Coronary artery (tissue), 2 donors: ENCODE measurements around the gene YLPM1.

ENCODE experiments used
- DNase-seq: peaks from one replicate; pipeline ENCODE4 v3.0.0-alpha.2; 2017; ENCODE audit warnings: low spot score
- H3K27ac ChIP-seq, 2 donors: fragments of 200-600 bp; sonication (generic); one replicate each; pipeline ENCODE4 v1.5.1; 2016 to 2019
- H3K4me3 ChIP-seq: fragments of 200-600 bp; sonication (generic); 2 replicates; pipeline ENCODE4 v1.5.1; 2016; ENCODE audit warnings: mild to moderate bottlenecking, moderate library complexity
- TF ChIP-seq, protein P1 (sequence below): fragments of 200-600 bp; sonication (generic); IDR thresholded peaks from one replicate; pipeline ENCODE4 v1.5.1; 2019; ENCODE audit warnings: antibody characterized with exemption

YLPM1 gene

DNA sequence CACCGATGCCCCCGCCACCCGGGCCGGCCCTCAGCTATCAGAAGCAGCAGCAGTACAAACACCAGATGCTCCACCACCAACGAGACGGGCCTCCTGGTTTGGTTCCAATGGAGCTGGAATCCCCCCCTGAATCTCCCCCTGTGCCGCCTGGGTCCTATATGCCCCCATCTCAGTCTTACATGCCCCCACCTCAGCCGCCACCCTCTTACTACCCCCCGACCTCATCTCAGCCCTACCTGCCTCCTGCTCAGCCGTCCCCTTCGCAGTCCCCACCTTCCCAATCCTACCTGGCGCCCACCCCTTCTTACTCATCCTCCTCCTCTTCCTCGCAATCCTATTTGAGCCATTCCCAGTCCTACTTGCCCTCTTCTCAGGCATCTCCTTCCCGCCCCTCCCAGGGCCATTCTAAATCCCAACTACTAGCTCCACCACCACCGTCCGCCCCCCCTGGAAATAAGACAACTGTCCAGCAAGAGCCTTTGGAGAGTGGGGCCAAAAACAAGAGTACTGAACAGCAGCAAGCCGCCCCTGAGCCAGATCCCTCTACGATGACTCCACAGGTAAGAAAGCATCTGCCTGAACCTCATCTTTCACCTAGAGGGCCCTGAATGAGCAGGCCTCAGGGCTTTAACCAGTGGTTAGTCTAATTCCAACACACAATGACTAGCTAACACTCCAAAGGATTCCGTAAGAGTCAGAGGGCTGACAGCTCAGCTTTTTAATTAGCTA lies 851 bp downstream of the YLPM1 start:
- DNase-seq, result peak; percentile 71
- TF ChIP-seq, protein P1, sequence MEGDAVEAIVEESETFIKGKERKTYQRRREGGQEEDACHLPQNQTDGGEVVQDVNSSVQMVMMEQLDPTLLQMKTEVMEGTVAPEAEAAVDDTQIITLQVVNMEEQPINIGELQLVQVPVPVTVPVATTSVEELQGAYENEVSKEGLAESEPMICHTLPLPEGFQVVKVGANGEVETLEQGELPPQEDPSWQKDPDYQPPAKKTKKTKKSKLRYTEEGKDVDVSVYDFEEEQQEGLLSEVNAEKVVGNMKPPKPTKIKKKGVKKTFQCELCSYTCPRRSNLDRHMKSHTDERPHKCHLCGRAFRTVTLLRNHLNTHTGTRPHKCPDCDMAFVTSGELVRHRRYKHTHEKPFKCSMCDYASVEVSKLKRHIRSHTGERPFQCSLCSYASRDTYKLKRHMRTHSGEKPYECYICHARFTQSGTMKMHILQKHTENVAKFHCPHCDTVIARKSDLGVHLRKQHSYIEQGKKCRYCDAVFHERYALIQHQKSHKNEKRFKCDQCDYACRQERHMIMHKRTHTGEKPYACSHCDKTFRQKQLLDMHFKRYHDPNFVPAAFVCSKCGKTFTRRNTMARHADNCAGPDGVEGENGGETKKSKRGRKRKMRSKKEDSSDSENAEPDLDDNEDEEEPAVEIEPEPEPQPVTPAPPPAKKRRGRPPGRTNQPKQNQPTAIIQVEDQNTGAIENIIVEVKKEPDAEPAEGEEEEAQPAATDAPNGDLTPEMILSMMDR, result no peak
- Histone ChIP-seq H3K27ac (peak overlapping the region; percentile 82 to 91), H3K4me3 (peak overlapping the region; percentile 94)

DNA sequence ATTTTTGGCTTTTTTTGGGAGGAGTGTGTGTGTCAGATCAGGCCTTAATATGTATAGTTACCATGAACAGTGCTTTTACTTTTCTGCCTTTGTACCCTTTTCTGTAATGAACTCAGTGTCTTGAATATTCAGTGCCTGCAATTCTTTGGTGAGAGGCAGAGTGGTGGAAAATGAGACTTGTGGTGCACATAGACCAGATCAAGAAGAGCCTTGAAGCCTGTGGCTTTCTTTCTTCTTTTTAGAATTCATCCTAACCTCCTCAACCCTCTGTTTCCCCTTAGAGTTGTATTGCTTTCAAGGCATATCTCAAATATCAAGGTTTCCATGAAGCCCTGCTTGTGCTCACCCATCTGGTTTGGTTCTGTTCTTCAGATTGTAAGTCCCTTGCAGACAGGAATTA lies 2.6 kb downstream of the YLPM1 start:
- Histone ChIP-seq H3K4me3 (peak overlapping the region; percentile 94), H3K27ac (no peak overlapping the region)
- DNase-seq, result no peak
- TF ChIP-seq, protein P1, result no peak

DNA sequence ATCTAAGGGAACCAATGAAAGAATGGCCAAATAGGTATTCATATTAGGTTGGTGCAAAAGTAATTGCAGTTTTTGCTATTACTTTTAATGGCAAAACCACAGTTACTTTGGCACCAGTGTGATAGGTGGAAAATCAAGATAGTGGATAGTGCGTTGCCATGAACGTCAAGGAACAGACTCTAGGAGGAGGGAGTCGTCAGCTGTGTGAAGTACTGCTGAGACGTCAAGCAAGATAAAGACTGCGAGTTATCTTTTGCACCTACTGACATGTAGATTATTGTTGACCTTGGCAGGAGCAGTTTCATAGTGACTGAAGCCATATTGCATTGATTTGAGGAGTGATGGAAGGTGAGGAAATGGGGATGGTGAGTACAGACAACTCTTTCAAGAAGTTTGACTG lies 8.3 kb downstream of the YLPM1 start:
- TF ChIP-seq, protein P1, result no peak
- no peak overlapping the region for H3K27ac ChIP-seq
- no peak overlapping the region for H3K4me3 ChIP-seq
- no peak for DNase-seq

DNA sequence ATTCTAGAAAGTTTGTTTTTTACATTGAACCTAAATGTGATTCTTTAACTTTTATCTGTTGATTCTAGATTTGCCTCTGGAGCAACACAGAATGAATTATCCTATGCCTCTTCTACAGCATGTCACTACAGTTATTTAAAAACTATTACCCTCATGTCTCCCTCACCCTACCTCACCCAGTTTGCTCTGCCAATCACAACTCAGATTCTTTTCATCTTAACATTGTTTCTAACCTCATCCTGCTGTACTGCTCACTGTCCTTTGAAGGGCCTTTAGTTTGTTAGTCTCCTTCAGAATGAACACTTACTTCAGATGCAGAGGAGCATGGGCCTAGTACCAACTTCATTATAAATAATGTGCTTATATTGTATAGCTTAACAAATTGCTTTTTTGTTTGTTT lies 21.5 kb downstream of the YLPM1 start:
- no peak overlapping the region for H3K4me3 ChIP-seq
- DNase-seq, result no peak
- TF ChIP-seq, protein P1, result no peak
- H3K27ac ChIP-seq, result no peak overlapping the region

DNA sequence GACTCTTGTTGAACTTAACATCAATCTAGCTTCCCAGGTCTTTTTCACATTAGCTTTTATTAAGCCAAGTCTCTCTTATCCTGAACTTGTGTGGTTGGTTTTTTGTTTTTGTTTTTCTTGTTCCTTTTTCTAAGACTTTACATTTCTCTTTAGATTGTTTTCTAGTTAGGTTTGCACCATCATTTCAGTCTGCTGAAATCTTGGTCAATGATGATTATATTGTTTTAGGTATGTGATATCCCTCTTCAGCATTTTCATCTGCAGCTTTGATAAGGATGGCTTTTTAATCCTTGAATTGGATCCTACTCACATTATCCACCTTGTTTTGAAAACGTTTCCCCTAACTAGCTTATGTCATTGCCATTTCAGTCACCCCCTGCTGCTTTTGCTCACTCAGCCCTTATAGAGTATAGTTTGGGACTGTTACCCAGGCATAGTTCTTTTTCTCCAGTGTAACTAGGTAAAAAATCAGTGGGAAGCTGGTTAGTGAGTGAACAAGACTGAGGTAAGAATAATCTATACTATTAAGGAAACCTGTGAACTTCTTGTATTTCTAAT lies 22.0 kb downstream of the YLPM1 start:
- Histone ChIP-seq H3K27ac (no peak overlapping the region), H3K4me3 (no peak overlapping the region)
- TF ChIP-seq, protein P1, result no peak
- DNase-seq, result no peak

DNA sequence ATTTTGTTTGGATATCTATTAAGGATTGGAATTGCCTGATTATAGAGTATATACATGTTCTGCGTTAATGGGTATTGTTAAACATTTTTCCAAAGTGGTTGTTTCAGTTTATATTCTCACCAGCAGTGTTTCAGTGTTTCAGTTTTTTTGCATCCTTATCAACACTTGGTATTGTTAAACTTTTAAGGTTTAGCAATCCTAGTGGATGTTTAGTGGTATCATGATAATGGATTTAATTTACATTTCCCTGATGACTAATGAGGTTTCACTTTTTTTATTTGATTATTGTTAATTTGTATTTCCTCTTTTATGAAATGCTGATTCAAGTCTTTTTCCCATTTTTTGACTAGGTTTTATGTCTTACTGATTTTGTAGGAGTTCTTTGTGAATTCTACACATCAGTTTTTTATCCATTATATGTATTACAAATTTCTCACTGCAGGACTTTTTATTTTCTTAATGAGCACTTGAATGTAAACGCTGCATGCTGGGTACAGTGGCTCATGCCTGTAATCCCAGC lies 23.7 kb downstream of the YLPM1 start:
- TF ChIP-seq, protein P1, result no peak
- DNase-seq, result no peak
- H3K4me3 ChIP-seq, result no peak overlapping the region
- H3K27ac ChIP-seq, result no peak overlapping the region
